Measurements from ENCODE around the gene DLG2.

- TF ChIP-seq POLR2AphosphoS5 (IDR thresholded peaks at IDR 0.05; ENCODE audit: low read depth) (no peak), GABPA (IDR thresholded peaks at IDR 0.05; ENCODE audit: low read depth) (no peak), REST (IDR thresholded peaks at IDR 0.05; ENCODE audit: insufficient replicate concordance, low read depth) (no peak), SPI1 (IDR thresholded peaks at IDR 0.05; ENCODE audit: borderline replicate concordance, low read depth) (no peak)
- TF ChIP-seq, protein P1, sequence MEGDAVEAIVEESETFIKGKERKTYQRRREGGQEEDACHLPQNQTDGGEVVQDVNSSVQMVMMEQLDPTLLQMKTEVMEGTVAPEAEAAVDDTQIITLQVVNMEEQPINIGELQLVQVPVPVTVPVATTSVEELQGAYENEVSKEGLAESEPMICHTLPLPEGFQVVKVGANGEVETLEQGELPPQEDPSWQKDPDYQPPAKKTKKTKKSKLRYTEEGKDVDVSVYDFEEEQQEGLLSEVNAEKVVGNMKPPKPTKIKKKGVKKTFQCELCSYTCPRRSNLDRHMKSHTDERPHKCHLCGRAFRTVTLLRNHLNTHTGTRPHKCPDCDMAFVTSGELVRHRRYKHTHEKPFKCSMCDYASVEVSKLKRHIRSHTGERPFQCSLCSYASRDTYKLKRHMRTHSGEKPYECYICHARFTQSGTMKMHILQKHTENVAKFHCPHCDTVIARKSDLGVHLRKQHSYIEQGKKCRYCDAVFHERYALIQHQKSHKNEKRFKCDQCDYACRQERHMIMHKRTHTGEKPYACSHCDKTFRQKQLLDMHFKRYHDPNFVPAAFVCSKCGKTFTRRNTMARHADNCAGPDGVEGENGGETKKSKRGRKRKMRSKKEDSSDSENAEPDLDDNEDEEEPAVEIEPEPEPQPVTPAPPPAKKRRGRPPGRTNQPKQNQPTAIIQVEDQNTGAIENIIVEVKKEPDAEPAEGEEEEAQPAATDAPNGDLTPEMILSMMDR (IDR thresholded peaks at IDR 0.05; ENCODE audit: insufficient read depth, low read length): no peak
Measured at GRCh38 chr11:85536438-85536837, 90.7 kb downstream of the DLG2 start.
